ENCODE measurements around the gene FXYD7. TPM values are rescaled to one million over a fixed set of nuclear protein-coding genes. Genes with fewer than 3 reads are reported as not detected.

FXYD7 gene
- total RNA-seq, 1 experiment from 2014 or later, result not detected

- no TSS peak for BruUV-seq (replicated peaks)
- Histone ChIP-seq H3K4me2 (ENCODE audit: low read length) (peak overlapping the region; percentile 70), H3K27me3 (ENCODE audit: low read length) (no peaks in the 10 kb centered on the region), H3F3A (ENCODE audit: low read length, unreplicated experiment) (no peaks in the 10 kb centered on the region), H2AFZ (ENCODE audit: low read length) (peak overlapping the region; percentile 61), H3K9me3 (ENCODE audit: low read length) (no peaks in the 10 kb centered on the region), H3K36me3 (ENCODE audit: low read depth, low read length) (no peaks in the 10 kb centered on the region), H3K4me1 (ENCODE audit: insufficient read depth, low read length) (0 out of 2 replicates have a peak, but pooled peaks cover 11% of the 10 kb centered on the region), H3K9me2 (replicated peaks; ENCODE audit: low read length) (no peaks in the 10 kb centered on the region), H3K9ac (ENCODE audit: low read length) (no peak overlapping the region), H4K20me1 (ENCODE audit: low read length) (no peaks in the 10 kb centered on the region), H3K79me2 (ENCODE audit: low read length) (no peaks in the 10 kb centered on the region), H3K4me3 (ENCODE audit: low read length) (peak overlapping the region; percentile 55), H3K27ac (ENCODE audit: low read length) (no peak overlapping the region)
- CTCF ChIA-PET, result interaction anchor here (0.6 to 1.3 kb wide), 4 partner anchors 75 to 120 kb away, joined by 3 to 15 read pairs (median 7); no protein-coding TSS in a partner anchor
- no peak for DNase-seq
- TF ChIP-seq CTCF (conservative IDR thresholded peaks at IDR 0.05; ENCODE audit: low read depth, low read length), result no peak
- no peak for TF ChIP-seq EZH2phosphoT487 (IDR thresholded peaks at IDR 0.05; ENCODE audit: borderline replicate concordance, low read length)
- no peak for TF ChIP-seq EZH2 (IDR thresholded peaks at IDR 0.05; ENCODE audit: low read length, unreplicated experiment)
- POLR2A ChIA-PET (ENCODE audit: unreplicated experiment), result interaction anchor here (0.6 kb wide), 1 partner anchor 139 kb away, joined by 5 read pairs; no protein-coding TSS in a partner anchor
- intact Hi-C loops (cut with micrococcal nuclease), result loop anchor here (5.0 to 10.0 kb wide), 2 partner anchors 75 to 103 kb away; partner anchors contain the start of gene LSR
- no peak for ATAC-seq
Observed at GRCh38 chr19:35141837-35142605, 1.0 kb upstream of the FXYD7 start.

- no peaks in the 10 kb centered on the region for H3K36me3 ChIP-seq (ENCODE audit: low read depth, low read length)
- POLR2A ChIA-PET (ENCODE audit: unreplicated experiment), result no interaction called here
- H4K20me1 ChIP-seq (ENCODE audit: low read length), result no peaks in the 10 kb centered on the region
- DNase-seq (peak; percentile 63), ATAC-seq (no peak)
- BruUV-seq (replicated peaks), result no TSS peak
- intact Hi-C loops (cut with micrococcal nuclease), result loop anchor here (5.0 to 10.0 kb wide), 2 partner anchors 75 to 102 kb away; partner anchors contain the start of gene LSR
- TF ChIP-seq CTCF (conservative IDR thresholded peaks at IDR 0.05; ENCODE audit: low read depth, low read length) (no peak), EZH2 (IDR thresholded peaks at IDR 0.05; ENCODE audit: low read length, unreplicated experiment) (no peak), EZH2phosphoT487 (IDR thresholded peaks at IDR 0.05; ENCODE audit: borderline replicate concordance, low read length) (no peak)
- H3K9me2 ChIP-seq (replicated peaks; ENCODE audit: low read length), result no peaks in the 10 kb centered on the region
- CTCF ChIA-PET, result interaction anchor here (0.6 kb wide), 1 partner anchor 18 kb away, joined by 4 read pairs; no protein-coding TSS in a partner anchor
- no peaks in the 10 kb centered on the region for H3K27me3 ChIP-seq (ENCODE audit: low read length)
- H3K4me3 ChIP-seq (ENCODE audit: low read length), result peak overlapping the region; percentile 55
- H3K9ac ChIP-seq (ENCODE audit: low read length), result no peak overlapping the region
- no peak overlapping the region for H3K27ac ChIP-seq (ENCODE audit: low read length)
- H2AFZ ChIP-seq (ENCODE audit: low read length), result peak overlapping the region; percentile 50; the same call in 1 of the 2 replicates
- H3K4me2 ChIP-seq (ENCODE audit: low read length), result peak overlapping the region; percentile 70
- no peaks in the 10 kb centered on the region for H3F3A ChIP-seq (ENCODE audit: low read length, unreplicated experiment)
- H3K79me2 ChIP-seq (ENCODE audit: low read length), result no peaks in the 10 kb centered on the region
- 0 out of 2 replicates have a peak, but pooled peaks cover 11% of the 10 kb centered on the region for H3K4me1 ChIP-seq (ENCODE audit: insufficient read depth, low read length)
- no peaks in the 10 kb centered on the region for H3K9me3 ChIP-seq (ENCODE audit: low read length)
Observed at GRCh38 chr19:35142606-35143230, 337 bp upstream of the FXYD7 start.
